GM03348 (cell line): ENCODE measurements around the gene ETAA1.

Experiments used
- DNase-seq: peaks from one replicate; pipeline ENCODE4 v3.0.0; 2012; ENCODE audit warnings: low spot score

Gene ETAA1

DNA sequence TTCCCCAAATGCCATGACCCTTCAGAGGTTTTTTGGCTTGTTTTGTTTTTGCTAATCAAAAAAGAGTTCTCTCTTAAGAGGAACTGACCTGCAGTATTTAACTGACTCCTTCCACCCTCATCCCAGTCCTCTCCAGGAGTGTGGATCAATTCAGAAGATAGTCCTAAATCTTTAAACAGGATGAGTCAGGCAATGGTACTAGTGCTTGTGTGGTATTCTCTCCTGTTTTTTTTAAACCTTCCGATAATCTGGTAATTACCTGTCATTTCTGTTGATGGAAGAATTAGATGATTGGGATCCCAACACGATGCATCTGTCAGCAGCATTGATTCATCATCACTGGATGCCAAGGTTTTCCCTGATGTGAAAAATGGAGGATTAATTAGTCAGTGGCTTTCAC is 41.2 kb downstream of the ETAA1 start:
- no peak for DNase-seq

GRCh38 chr2:67445652-67446268 is 48.6 kb downstream of the ETAA1 start:
- DNase-seq, result no peak

DNA sequence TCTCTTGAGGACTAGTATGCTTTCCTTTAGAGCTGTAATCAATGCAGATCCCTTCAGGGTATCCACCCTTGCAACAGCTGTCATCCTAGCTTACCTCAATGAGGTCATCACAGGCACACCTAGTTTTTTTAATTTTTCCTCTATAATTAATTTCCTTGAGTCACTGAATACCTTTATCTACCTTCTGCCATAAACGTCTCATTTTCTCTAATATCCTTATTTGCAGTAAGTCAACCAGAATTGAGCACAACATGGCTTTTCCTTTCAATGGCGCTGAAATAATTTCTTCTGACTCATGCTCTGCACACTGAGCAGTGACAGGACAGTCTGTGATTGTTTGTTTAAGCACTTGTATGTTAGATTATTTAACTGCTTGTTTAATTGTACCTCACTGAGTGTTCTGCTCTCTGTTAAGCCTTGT is 49.4 kb downstream of the ETAA1 start:
- no peak for DNase-seq

GRCh38 chr2:67448648-67449047 is 51.5 kb downstream of the ETAA1 start:
- DNase-seq, result no peak

GRCh38 chr2:67451086-67451832 is 54.1 kb downstream of the ETAA1 start:
- DNase-seq, result no peak

GRCh38 chr2:67453310-67453709 is 56.2 kb downstream of the ETAA1 start:
- peak; percentile 5 for DNase-seq

- no peak for DNase-seq
These were observed 58.3 kb downstream of the ETAA1 start for GRCh38 chr2:67455219-67456142.

DNA sequence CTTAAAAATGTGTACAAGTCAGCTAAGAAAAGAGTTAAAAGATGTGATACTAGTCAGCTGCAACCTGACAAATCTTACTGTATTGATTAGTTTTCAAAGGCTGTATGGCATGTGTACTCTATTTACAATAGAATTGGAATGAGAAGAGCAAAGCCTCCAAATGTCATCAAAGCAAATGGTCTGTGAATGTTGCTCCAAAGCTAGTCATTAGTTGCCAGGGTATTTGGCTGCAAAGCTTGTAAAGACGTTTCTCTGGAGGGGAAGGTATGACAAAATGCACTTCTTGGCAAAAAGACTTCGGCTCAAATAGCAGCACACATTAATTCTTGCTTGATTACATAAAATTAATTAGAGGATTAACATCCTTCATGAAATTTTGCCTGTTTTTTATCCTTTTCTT is 59.3 kb downstream of the ETAA1 start:
- DNase-seq, result no peak

DNA sequence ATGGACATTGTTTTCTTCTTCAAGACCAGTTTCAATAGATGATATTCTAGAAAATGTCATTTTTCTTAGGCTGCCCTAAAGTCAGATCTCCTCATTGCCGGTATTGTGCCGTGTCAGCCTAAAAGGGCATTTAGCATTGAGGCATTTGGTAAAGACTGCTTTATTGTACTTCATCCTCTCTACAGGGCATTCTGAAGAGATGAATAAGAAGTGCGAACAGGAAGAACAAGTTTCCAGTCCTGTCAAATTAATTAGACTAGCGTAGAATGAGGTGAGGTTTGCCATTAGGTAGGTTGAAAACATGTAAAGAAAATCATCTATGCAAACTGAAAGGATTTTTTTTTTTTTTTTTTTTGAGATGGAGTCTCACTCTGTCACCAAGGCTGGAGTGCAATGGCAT is 60.6 kb downstream of the ETAA1 start:
- DNase-seq, result no peak

DNA sequence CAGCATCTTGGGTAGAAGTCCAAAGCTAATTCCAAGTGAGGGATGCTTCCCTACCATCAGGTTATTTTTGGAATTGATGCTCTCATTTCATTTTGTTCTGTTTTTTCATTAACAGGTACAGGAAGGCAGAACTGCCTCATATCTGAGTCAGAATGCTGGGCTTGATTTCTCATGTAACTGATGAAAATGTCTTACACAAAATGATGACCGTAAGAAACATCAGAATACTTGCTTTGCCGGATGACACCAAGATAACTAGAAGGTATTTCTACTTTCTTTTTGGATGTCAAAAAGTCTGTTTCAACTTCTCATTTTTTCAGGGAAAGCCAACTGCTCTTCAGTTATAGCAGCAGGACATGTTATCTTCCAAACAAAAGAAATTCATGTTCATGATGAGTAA is 62.6 kb downstream of the ETAA1 start:
- no peak for DNase-seq
